ENCODE data around the gene TRERF1.
A peak's percentile ranks its signal among the peaks of the same experiment; 100 is the strongest.

TRERF1 gene

DNA sequence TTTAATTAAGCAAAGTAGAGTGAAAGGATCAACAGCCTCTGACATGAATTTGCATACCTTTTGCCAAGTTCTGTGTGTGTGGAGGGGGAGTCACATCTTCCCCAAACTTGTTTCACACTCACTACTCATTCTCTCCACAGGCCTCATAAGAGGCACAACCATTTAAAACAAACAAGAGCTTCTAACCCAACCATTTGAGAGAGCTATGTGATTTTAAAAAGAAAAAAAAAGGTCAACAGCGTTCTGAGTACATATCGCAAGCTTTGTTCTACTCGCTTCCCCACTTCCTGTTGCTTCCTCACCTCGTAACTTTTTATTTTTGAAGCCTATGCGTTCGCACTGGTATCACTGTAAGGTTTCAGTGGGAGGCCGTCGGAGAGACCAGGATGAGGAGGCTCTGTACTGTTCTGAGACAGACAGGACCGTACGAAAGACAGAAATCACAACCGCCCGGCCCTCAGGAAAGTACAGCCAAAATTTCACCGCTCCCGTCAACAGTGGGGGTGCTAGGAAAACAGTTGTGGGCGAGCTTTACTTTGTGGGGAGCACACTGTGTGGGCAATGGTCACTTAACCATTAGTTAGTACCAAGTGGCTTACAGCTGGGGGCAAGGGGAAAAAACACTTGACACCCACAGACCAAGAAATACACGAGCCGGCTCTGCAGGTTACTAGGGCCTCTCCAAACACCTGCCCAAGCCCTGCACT, 61.3 kb downstream of the TRERF1 start:
- DNase-seq: peak; percentile 47

DNA sequence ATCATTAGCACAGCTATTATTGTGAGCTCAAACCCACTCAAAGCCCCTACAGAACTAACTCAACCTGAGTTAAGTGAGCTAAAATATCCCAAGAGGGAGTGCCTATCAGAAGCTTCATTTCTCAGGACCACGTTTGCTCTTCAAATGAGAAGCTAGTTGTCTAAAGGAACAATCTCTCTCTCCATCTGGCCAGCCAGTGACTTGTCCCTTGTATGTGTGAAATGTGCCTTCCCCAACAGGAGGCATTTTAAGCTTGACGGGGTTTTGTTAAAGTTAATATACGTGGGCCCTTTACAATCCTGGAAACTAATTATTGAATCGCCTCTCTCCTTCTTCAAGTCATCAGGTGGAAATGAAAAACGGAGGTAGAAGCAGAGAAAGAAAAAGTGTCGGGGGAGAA, 62.0 kb downstream of the TRERF1 start:
- no peak for DNase-seq

- no peak for DNase-seq
Measured at GRCh38 chr6:42388046-42388445, 63.7 kb downstream of the TRERF1 start.

DNA sequence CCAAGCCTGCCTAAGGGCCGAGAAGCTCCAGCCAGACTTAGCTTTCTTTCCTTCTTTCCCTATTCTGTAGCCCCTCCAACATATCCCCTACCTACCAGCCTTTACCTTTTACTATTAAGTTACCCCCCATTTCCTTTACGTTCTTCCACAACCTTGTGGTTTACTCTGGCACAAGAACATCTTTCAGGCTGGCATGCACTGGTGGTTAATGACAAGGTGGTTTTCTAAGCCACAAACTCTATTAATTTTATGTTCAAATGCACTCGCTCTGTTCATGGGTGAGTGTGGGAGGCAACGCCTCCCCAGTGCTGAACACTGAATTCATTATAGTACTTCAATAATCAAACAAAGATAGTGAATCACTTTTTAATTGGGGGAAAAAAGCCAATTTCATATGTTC, 64.4 kb downstream of the TRERF1 start:
- peak; percentile 44 for DNase-seq

- DNase-seq: no peak
Measured at GRCh38 chr6:42385339-42385738, 66.4 kb downstream of the TRERF1 start.

- no peak for DNase-seq
Measured at GRCh38 chr6:42383421-42384205, 68.1 kb downstream of the TRERF1 start.

DNA sequence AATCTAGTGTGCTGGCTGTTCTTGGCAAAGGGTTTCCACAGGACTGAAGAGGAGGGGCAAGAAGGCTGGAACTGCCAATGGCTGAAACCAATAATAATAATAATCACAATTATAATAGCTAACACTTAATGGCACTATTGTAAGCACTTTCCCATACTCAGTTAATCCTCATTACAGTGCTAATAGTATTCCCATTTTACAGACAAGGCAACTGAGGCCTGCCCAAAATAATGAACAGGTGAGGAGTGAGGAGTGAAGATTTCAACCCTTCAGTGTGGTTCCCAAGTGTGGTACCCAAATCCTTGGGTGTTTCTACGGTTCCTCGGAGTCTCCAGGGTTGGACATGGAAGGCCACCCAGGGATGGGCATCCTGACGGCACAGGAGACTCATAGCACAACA, 69.9 kb downstream of the TRERF1 start:
- DNase-seq: no peak

DNA sequence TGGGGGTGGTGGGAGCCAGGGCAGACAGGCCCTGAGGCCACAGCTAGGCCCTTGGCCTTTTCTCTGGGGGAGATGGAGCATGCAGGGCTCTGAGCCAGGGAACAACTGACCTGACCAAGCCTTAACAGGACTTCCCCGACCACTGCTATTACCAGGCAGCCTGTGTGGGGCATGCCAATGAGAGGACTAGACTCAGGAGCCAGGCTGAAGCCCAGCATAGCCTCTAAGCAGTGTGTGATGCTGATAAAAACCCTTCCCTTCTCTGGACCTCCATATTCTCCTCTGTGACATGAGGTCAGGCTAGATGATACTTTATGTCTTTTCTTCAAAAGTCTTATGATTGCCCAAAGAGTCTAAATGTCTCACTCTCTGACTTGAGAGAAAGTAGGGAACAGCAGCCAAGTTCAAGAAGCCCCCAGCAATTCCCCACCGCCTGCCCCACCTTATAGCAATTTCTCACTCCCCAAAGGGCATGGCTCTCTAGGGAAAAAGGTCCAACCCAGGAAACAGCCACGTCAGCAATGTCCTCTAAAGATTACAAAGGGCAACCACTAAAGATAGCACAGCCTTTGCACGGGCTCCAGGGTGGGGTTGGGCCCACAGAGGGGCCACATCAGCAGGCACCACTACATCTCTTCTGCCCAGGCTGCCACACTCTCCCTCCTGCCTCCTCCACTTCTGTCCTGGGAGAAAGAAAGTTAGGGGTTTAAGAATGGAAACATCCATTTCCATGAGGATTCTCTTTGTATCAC, 71.3 kb downstream of the TRERF1 start:
- no peak for DNase-seq

DNA sequence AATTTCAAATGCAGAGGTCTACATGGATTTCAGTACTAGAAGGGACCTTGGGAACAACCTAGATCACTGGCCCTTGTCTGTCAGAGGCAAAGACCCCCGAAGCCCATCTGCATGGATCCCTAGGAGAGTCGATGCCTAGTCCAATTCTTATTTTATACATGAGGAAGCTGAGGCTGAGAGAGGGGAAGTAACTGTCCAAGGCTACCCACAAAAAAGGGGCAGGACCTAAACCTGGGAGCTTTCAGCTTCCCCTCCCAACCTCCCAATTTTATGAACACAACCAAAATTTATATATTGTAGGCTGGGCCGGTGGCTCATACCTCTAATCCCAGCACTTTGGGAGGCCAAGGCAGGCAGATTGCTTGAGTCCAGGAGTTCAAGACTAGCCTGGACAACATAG, 73.2 kb downstream of the TRERF1 start:
- DNase-seq: no peak

- DNase-seq: no peak
Measured at GRCh38 chr6:42378125-42378524, 73.6 kb downstream of the TRERF1 start.

- no peak for DNase-seq
Measured at GRCh38 chr6:42375007-42375635, 76.6 kb downstream of the TRERF1 start.

DNA sequence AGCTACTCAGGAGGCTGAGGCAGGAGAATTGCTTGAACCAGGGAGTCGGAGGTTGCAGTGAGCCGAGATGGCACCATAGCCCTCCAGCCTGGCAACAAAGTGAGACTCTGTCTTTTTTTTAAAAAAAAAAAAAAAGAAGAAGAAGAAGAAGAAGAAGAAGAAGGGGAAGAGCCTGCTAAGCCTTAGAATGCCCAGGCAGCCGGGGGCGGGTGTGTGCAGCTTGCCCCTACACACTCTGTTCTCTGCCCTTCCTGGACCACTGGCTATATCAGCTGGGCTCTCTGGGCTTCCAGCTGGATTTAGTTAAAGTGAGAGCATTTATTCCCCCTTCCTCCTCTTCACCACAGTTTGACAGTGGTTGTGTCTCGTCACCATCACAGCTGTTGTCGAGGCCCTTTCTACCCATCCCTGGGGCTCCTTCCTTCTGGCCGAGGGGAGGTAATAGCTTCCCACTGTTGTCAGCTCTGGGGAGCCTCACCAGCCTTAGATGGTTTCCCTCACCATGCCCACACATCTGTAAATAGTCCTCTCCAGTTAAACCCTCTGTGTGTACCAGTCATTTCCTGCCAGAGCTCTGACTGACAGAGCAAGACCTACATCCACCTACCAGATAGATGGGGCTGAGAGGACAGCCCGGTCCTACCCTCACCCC, 77.6 kb downstream of the TRERF1 start:
- DNase-seq: no peak

GRCh38 chr6:42372699-42373098, 79.0 kb downstream of the TRERF1 start:
- DNase-seq: peak; percentile 41

DNA sequence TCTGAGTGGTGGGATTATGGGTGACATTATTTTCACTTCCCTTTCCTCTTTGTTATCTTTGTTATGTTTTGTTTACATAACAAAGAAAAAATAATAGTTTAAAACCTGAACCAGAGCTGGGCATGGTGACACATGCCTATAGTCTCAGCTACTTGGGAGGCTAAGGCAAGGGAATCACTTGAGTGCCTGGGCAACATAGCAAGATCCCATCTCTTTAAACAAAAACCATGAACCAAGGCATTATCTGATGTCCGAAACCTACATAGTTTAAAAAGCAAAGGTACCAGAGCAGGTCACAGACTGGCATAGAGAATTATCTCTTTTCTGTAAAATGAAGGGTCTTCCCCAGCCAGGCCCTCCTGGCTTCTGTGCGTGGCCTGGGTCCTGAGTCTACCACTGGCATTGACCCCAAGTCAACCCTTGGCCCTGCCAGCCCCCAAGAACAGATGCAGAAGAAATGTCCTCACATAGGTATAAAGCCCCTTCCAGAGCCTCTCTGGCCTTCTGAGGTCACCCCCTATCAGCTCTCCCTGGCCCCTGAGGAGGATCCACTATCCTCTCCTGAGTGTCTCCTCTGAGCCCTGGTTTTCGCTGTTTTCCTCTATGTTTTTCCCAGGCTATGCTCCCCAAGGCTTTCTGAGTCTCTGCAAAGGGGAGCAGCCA, 81.3 kb downstream of the TRERF1 start:
- no peak for DNase-seq

DNA sequence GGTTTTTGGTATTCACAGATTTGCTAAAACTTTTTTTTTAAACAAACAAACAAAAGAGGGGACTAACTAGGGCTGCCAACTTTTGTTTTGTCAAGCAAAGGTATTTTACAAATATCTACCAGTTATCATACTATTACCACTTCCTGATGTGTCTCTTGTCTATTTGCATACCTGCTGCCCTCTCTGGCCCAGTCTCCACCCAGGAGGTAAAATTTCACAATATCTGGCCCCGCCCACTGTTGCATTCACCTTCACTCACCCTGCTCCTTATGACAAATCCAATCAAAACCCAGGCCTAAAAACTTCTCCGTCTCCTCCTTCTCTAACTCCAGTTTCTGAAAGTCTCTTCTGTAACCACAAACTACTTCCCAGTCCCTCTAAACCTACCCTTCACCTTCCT, 82.2 kb downstream of the TRERF1 start:
- DNase-seq: no peak

GRCh38 chr6:42368181-42368580, 83.5 kb downstream of the TRERF1 start:
- no peak for DNase-seq

GRCh38 chr6:42367353-42368011, 84.2 kb downstream of the TRERF1 start:
- DNase-seq: peak; percentile 50

DNA sequence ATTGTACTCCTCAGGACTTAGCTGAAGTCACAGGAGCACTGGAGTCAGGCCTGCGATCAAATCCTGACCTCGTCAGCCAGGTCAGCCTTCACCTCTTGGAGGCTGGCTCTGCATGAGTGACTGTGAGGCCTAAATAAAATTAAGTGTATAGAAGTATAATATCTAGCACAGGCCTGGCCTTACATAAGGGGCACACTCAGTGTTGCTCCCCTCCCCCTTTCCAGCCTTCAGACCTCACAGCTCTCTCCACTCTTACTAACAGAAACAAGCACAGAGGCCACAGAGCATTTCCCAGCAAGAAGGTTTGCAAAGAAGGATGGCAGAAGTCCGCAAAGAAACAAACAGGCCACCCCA, 84.8 kb downstream of the TRERF1 start:
- no peak for DNase-seq

DNA sequence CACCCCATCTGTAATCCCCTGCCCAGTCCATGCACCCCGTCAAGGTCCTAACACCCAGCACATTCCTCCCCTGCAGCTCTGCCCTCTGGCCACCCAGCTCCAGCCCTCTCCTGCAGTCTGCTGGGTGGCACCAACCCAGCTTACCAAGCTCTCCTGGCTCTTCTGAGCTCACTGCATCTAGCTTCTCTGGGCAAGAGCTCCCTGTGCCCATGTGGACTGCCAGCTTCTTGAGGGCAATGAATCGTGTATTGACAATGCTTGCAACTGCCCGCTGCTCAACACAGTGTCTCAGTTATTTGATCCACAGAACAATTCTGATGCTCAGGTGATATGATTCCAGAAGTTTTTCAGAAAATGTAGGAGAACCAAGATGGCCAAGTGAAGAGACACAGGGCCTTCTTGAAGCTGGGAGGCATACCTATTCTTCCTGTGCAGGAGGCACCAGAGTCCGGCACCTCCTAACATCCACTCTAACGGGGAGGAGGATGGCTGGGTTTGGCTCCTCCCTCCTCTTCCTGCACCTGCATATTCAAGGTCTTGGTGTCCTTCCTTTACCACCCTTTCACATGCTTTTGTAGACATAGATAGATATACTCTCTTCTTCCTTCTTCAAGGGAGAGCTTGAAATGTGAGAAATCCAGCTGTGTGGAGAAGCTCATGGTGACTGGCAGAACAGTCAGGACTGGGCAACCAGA, 85.6 kb downstream of the TRERF1 start:
- no peak for DNase-seq

GRCh38 chr6:42365021-42365420, 86.7 kb downstream of the TRERF1 start:
- no peak for DNase-seq

Data from CD4-positive, alpha-beta T cell treated with Interleukin-15 for 1 hour (primary cell).